ENCODE data around the gene MSMP. TPM values are rescaled to one million over a fixed set of nuclear protein-coding genes. Genes with fewer than 3 reads are reported as not detected.

Gene MSMP
- total and polyA plus RNA-seq, 9 of the 15 experiments (the other 6 are each of a cell fraction or from before 2014, with no cell fraction given): 0.60 TPM; not detected in 8

- TF ChIP-seq RAD21 (CRISPR knock-in tag; conservative IDR thresholded peaks at IDR 0.05 in 1 of 2, IDR thresholded peaks at IDR 0.05 in 1 of 2) (no peak), GTF2F1 (IDR thresholded peaks at IDR 0.05; ENCODE audit: low read depth, low read length) (no peak), PPARD (CRISPR knock-in tag; IDR thresholded peaks at IDR 0.05) (no peak), VEZF1 (CRISPR knock-in tag; IDR thresholded peaks at IDR 0.05) (peak; percentile 83), HBP1 (CRISPR knock-in tag; IDR thresholded peaks at IDR 0.05) (0 out of 2 replicates have a peak, but pooled peaks have one; percentile 38), CTBP1 (IDR thresholded peaks at IDR 0.05; ENCODE audit: borderline replicate concordance) (peak; percentile 81; the same call in 1 of the 2 replicates), ZBTB11 (CRISPR knock-in tag; IDR thresholded peaks at IDR 0.05) (peak in 1 of 3 experiments; percentile 49; a peak in 1 of 6 replicates), TRIM24 (IDR thresholded peaks at IDR 0.05) (peak; percentile 78 to 85), CBX3 (IDR thresholded peaks at IDR 0.05; ENCODE audit: borderline replicate concordance in 1 of 2, low read length in 2 of 2) (0 out of 3 replicates have a peak, but pooled peaks of 1 of the 2 experiments have one; percentile 27), LCOR (CRISPR knock-in tag; IDR thresholded peaks at IDR 0.05) (0 out of 2 replicates have a peak, but pooled peaks have one; percentile 16), ZNF431 (CRISPR knock-in tag; IDR thresholded peaks at IDR 0.05) (no peak), GATA2 (CRISPR knock-in tag; IDR thresholded peaks at IDR 0.05) (peak; percentile 60; the same call in 1 of the 2 replicates), SMARCE1 (IDR thresholded peaks at IDR 0.05) (peak; percentile 93), CBFB (CRISPR knock-in tag; IDR thresholded peaks at IDR 0.05) (no peak), SPI1 (IDR thresholded peaks at IDR 0.05; ENCODE audit: borderline replicate concordance, low read depth, low read length) (no peak), ZNF436 (CRISPR knock-in tag; IDR thresholded peaks at IDR 0.05) (no peak), KDM5B (IDR thresholded peaks at IDR 0.05; ENCODE audit: insufficient replicate concordance, low read depth, low read length) (peak; percentile 57), FOXO4 (CRISPR knock-in tag; IDR thresholded peaks at IDR 0.05) (no peak)
Measured at GRCh38 chr9:35728041-35728971, 25.8 kb downstream of the MSMP start (continued).

Data from K562 (cell line).